ENCODE data around the gene STN1.

The STN1 gene

DNA sequence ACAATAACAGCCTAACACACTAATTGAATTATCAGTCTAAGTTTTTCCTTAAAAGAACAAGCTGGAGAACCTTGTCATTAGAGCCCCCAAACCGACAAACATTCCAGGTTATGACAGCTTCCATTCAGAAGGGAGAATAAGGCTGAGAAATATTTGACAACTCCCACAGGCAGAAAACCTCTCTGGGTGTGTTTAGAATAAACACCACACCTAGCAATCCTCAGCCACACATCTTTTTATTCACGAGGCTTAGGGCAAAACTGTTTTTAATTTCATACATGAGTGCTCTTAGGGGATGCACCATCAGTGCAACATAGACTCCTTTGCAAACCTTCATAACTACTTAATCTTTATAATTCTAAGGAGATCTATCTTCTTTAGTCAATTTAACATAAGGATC lies 24.2 kb downstream of the STN1 start:
- no peak for DNase-seq

DNA sequence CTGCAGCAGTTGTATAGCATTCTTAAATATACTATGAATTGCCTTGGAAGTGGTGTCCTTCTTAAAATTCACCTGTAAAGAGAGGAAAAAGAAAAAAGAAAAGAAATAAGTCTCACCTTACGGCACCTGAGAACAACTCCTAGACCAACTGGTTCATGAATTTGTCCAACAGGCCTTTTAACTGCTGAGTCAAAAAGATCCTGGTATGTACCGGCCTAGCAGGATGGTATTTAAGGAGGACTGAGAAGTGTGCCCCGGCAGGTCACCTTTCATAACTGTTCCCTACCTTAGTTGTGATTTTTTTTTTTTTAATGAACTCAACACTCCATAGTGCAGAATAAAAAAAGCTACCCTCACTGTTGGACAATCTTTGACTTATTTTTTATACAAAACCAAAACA lies 25.8 kb downstream of the STN1 start:
- no peak for DNase-seq

DNA sequence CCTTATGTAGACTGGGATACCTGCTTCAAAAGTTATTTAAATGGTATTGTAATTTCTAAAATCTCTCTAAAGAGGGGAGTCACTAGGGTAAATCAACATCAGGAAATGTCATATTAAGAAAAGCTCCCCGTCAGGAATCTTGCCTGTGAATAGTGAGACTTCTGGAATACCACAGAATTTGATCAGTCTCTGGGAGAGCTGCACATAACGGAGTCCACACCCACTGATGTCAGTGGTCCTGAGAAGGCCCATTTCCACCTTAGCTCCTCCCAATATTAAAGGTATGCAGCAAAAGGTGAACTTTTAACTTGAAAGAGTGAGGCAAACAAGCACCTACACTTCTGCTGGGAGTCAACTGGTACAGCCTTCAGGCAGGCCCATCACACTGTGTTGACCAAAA lies 27.3 kb downstream of the STN1 start:
- no peak for DNase-seq

DNA sequence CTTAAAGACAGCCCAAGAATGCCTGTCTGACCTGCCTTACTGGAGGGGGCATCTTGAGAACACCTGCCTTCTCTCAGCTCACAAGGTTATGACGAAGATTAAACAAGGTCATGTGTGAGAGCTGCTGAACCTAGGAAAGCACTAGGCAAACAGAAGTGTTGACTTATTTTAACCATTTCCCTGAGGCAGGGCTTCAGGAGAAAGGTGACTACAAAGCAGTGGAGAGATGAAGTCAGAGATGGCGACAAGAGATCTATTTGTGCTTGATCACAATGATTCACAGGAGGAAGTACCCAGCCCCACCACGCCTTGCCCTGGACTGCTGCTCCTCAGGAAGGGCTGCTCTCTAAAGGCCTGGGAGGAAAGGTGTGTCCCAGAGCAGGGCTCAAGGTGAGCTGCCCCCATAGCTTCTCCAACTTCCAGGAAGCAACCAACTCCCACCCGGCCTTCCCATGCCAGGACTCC lies 27.8 kb downstream of the STN1 start:
- DNase-seq, result peak in 1 of 2 donors; percentile 47

DNA sequence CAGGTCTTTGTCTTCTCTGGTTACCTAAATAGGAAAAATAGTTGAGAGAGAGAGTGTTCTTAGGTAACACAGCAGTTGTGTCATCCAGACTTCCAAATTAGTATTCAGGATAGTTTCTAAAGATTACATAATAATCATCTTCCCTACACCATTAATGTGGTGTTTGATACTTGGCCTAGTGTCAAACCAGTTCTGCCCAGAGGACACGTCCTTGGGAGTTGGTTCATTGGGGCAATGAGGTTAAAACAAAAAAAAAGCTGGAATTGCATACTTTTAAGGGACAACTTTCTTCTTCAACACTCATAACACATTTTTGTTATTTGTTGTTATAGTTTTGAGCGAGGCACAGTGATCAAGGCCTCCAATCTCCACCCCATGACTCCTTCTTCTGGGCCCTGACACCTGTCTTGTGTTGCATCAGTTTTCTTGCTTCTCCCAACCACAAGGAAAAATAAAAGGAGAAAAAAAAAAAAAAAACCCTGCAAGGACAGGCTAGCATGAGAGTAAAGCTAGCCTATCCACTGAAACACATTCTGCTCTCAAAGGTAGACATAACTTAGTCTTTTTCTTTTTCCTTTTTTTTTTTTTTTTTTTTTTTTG lies 28.8 kb downstream of the STN1 start:
- no peak for DNase-seq

DNA sequence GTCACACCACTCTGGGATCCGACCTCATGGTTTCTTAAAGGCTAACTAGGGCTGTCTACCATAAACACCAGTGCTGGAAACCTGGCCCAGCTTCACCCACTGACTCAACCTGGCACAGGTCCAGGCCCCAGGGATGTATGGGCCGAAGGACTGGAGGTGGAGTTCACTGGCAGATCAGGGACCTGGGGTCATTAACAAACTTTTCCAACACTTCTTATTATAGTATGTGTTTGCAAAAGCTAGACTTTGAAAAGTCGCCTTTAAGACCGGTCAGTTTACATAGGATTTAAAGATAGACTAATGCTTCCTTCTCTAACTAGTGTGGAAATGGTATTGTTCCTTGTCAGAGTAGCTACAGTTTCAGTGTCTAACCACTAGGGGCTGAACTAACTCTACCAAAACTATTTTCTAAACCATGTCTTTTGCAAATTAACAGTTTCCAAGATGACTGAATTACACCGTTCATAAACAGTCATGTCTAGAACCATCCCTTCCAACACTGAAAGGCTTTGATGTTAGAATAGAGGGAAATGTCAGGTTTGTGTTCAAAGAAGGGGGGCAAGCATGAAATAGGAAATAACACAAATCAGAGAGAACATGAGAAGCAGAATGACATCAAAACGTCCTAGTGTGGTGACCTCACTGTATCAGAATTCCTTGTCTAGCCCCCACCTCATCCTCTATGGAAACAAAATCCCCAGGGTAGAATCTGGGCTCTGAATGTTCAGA lies 29.7 kb downstream of the STN1 start:
- DNase-seq, result peak in 1 of 2 donors; percentile 70

DNA sequence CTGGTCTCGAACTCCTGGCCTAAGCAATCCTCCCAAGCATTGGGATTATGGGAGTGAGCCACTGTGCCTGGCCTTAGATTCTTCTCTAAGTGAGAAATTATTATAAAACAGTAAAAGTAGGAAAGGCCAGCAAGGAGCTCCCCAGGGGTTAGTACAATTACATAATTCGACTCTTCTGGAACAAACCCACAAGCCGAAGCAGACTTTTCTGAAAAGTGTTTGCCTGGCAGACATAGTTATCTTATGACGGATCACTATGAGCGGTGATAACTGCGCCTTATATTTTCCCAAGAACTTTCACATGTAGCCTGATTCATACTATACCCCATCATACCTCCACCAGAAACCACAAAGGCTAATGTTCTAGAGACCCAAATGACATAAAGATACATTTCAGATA lies 32.4 kb downstream of the STN1 start:
- no peak for DNase-seq

DNA sequence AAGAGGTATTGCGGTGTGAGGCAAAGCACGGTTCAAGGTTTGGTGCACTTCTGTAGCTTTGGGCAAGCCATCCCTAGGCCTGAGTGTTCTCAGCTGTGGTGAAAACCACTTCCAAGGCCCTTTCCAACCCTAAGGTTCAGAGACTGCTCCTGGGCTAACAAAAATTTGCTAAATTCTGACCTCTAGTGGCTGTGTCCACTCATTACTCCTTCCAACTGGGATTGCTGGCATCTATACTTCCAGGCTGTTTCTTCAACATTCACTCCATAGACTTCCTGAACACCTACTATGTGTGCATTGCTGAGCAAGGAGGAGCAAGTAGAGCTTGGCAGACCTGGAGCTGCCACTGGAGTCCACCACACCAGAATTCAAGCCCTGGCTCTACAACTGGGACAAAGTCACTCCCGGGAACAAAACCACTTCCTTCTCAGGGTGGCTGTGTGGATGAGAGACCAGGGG lies 33.3 kb downstream of the STN1 start:
- peak in 1 of 2 donors; percentile 58 for DNase-seq

DNA sequence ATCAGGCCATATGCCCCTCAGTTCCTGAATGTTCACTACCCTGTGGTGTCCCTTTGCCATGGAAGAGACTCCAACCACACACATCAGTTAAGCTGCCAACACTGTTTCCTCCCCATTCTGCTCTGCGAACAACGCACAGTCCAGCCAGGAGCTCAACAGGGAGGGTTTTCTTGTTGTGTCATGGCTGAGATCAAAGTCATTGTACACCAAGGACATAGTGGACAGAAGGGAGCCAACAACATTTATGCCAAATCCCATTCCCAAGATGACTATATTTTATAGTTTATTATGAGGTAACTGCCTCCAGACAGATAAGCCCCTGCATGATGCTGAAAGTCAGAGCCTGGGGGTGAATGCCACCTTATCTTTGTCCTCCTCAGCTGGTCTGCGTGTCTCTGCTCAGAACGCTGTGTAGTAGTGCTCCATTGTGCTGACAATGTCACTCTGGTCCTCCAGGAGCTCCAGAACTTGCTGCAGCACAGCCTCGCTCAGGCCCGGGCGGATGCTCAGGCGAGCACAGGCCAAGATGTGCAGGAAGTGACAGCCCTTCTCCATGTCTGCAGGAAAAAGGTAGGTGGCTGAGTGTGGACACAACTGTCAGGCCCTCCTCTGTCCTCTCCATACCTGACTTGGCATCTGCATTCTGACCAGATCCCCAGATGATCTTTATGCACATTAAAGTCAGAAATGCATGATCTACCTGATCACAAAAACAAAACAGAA lies 35.5 kb downstream of the STN1 start:
- no peak for DNase-seq

DNA sequence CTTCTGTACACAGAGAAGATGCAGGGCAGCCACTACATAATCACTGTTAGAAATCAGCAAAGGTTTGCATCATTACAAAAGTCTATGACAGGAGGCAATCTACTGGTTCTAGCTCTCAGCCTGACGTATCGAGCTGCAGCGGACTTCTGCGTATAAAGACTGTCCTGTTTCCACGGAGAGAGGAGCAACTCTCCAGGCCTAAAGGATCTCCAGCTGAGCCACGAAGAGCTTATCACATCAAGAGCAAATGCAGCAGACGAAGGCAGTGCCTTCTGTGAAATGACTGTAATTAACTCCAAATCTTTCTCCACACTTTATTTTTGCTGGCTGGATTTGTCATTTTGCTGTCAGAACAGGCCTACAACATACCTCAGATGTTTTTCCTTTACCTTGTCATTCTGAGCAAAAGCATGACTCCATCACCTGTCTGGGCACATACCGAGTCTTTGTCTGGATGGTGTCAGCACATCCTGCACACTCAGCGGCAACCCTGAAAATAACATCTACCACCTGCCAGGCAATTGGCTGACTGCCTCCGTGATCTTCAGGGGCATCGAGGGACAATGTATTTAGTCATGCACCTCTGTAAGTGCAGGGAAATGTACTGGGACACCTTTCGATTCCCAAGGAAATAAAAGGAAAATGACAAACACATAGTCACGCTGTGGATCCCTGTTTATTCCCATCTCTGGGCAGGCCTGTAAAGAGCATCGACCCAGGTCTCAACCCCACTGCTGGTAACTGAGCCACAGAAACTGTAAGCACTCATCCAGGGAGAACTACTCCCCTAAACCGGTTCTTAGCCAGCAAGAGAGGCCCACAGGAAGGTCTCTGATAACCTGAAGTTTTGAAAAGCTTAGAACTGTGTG lies 36.3 kb downstream of the STN1 start:
- no peak for DNase-seq

DNA sequence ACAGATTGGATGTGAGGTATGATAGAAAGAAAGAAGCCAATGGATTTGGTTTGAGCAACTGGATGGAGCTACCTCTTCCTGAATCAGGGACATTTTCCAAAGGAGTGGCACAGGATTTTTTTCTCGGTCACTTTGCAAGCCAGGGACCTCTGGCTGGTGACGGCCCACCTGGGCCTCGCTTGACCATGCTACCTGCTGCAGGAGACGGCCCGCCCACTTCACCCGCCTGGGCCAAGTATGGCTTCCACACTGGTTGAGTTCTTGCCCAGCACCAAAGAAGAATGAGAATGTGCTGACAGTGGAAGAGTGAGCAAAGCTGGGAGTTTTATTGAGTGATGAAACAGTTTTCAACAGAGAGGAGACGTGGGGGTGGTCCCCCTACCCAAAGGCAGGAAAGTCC lies 38.2 kb downstream of the STN1 start:
- no peak for DNase-seq

DNA sequence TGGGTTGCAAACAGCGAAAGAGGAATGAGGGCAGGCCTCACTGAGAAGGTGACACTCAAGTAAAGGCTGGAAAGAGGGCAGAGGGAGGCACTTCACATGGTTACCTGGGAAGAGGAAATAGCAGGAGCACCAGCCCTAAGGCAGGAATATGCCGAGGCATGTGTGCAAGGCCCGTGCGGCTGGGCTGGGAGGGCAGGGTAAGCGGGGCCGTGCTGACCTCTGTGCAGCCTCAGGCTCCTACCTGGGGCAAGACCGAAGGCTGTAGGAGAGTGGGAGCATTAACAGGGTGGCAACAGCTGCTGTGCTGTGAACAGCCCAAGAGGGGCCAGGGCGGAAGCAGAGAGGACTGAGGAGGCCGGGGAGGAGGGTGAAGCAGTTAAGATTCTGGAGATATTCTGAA lies 38.6 kb downstream of the STN1 start:
- no peak for DNase-seq

DNA sequence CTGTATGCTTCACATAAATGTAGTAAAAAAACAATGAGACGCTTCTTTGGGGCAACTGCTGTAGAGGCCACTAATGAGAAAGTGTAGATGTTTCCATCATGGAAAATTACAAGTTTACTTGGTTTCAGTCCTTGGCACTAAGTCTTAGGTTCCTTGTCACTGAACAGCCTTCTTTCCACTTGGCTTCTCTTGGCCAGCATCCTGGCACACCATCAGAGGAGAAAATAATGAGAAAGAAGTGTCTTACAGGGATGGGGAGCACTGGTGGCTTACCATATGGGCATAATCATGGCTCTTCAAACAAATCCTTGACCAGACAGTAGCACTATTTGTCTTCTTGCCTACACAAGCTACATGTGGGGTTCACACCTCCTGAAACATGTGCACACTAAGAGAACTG lies 40.1 kb downstream of the STN1 start:
- no peak for DNase-seq

DNA sequence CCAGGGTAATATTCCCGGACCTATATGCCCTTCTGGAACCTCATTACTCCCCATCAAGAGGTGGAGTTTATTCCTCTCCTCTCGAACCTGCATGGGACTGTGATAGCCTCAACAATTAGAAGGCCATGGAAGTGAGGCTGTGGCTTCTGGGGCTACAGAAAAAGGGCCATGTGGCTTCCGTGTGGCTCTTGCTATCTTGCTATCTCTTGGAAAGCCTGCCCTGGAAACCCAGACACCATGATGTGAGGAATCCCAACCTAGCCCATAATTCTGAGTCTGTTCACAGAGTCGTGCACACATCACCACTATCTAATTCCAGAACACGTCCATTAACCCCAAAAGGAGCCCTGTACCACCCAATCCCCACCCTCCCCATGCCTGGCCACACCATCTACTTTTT lies 41.8 kb downstream of the STN1 start:
- DNase-seq, result no peak

DNA sequence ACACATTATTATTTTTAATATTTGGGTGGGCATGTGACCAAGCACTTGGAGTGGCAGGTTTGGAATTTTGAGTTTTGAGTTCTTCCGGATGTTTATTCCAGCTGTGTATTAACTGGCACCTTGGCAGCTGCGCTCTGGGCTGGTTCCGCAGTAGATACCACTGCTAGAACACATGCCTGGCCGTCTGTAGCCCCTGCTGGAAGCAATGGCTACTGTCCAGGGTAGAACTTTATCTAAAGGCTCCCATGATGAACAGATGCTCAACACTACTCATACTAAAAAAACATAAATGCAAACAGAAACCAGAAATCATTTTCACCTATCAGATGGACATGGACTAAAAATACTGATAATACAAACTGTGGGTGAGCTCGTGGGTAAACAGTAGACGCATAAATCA lies 43.3 kb downstream of the STN1 start:
- DNase-seq, result no peak

DNA sequence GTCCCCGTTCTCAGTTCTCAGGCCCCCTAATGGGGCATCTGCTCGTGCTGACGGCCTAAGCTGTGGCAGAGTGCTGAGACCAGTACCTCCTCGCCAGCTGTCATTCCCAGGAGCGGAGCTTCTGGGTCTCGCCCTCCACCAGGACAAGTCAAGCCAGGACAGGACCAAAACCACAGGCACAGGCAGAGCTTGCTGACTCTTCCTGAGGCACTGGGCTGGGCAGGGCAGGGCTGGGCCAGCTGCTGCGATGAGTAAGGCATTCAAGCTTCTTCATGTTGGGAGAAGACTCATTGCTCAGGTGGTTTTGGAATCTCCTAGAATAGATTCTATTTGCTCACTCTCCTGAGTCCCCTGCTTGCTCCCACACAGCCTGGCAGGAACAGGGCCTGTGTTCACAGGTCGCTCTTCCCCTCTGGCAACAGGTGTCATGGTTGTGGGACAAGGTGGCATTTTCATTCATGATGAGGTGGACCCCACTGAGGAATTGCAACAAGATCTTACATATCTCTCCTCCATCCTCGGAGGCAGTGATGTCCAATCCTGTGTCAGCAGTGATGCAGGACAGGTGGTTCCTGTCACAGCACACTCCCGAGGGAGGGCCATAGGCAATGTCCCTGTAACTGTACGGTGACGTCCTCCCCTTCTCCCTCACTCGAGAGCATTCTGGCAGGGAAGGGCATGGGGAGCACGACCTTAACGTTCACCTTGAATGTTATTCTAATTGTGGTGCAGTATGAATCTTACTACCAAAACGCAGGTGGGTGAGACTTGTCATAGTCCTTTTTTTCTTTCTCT lies 45.6 kb downstream of the STN1 start:
- DNase-seq, result no peak

DNA sequence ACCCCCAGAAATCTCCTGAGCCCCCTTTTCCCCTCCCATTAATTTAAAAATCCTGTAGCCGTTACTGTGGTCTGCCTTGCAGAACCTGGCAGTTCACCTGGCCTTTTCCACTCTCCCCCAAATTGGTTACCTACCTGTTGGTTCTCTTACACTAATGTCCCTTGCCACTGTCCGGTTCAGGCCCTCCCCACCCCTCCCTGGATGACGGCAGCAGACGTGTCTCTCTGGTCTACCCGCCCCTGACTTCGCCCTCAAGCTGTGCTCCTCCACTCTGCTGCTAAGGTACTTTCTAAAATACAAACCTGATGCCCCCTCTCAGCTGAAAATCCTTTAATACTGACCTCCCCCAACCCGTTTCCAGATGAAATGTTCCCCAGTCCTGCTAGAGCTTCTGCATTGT lies 47.0 kb downstream of the STN1 start:
- no peak for DNase-seq

DNA sequence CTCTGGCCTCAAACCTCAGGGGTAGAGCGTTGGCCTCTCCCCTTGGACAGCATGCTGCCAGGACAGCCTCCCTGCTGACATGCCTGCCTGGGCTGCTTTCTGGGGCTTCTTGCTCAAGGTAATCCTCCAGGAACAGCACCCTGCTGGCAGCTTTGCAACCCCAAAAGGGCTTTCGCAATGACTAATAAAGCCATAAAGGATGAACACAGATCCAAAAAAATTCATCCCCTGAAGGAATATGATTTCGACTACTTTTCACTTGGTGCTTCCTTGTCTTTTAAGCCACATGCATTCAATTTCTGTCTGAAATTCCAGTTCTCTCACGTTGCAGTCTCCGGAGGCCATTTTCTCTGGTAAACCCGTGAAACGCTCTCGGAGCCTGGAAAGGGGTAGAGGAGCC lies 47.5 kb downstream of the STN1 start:
- no peak for DNase-seq

DNA sequence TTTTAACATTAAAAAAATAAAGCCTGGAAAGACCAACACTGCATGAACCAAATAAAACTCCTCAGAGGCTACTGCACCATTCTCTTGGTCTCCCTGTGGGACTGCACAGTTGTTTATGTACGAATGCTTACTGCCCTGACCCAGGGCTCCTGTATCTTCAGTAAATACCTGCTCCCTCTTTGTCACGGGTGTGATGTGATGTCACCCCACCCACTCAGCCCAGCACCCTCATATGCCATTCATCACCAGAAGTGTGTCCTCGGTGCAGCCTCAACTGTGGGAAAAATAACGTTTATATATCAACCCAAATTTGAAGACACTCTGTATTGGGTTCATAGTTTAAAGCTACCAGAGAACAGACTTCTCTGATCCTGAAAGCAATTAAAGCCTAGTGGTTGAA lies 48.6 kb downstream of the STN1 start:
- no peak for DNase-seq

DNA sequence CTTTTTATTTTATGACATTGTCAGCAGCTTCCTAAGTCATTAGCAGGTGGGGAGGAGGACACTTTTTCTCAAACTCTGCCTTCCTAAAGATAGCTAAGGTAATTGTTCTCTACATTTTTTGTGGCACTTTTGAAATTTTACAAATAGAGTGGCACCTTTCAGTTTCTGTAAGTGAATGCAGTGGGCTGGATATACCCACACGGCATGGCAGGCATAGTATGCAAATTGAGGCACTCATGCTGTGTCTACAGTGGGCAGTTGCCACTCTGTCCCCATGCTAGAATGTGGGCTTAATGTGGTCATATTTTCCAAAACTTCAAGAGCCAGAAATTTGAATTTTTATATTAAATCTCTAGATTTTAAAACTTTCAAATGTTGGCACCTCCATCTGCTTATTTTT lies 49.8 kb downstream of the STN1 start:
- no peak for DNase-seq

DNA sequence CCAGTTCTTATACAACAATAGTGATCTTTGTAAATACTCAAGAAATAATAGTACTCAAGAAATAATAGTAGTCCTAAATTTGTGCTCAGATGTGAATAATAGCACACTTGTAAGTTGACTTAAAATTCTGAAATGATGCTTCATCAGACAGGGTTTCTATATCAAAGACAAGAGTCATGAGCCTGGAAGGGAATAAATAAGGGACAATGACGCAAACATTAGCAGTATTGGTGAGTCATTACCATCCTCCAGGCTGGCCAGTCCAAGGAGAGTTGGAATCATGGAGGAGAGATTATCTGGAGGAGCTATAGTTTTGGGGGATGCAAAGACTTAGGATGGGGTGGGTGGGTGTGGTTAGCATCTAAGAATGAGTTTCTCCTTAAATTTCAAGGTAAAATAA lies 56.5 kb downstream of the STN1 start:
- no peak for DNase-seq
